HG03045 (cell line): ENCODE data around the gene CARD6.
"Not testable (repeated sequence)": the region's sequence is repeated elsewhere in the genome, so short reads cannot be mapped to it uniquely, and the experiment has no call there.

ENCODE experiments used
- ATAC-seq: cut with Tn5 transposase; IDR thresholded peaks from one replicate; pipeline ENCODE4 v1.9.1; 2021; ENCODE audit warnings: mild to moderate bottlenecking, moderate library complexity; ENCODE audit not compliant: unreplicated experiment

The CARD6 gene

DNA sequence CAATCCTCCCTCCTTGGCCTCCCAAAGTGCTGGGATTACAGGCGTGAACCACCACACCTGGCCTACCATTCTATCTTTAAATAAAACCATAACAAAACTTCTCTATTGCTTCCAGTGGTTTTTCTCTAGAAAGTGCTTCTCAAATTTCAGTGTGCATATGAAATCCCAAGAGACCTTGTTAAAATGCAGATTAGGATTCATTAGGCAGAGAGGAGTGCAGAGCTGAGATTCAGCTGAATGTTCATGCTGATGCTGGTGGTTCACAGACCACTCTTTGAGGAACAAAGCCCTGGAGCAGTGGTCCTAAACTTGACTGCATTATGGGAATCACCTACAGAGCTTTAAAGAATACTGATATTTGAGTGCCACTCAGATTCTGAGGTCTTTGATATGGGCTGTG, 28.2 kb downstream of the CARD6 start:
- ATAC-seq = no peak

- no peak for ATAC-seq
Measured at GRCh38 chr5:40871177-40871576, 30.0 kb downstream of the CARD6 start.

- ATAC-seq = not testable (repeated sequence)
Measured at GRCh38 chr5:40872253-40872652, 31.1 kb downstream of the CARD6 start.

DNA sequence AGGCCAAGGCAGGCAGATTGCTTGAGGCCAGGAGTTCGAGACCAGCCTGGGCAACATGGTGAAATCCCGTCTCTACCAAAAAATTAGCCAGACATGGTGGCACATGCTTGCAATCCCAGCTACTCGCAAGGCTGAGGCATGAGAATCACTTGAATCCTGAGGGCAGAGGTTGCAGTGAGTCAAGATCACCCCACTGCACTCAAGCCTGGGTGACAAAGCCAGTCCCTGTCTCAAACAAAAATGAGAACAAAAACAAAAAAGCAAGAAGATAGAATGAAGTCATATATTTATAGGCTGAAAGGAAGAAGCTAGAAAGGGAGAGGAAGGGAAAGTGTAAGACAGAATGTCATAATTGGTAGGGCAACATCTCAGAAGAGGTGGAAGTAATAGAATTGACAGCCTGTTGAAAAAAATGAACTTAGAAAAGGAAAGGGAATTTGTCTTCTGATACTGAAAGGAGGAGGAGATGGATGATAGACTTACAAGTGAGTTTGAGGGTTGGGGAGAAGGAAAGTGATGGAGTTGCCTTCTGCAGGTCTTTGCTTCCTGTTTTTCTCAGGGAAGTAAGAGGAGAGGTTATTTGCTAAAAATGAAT, 32.2 kb downstream of the CARD6 start:
- no peak for ATAC-seq

DNA sequence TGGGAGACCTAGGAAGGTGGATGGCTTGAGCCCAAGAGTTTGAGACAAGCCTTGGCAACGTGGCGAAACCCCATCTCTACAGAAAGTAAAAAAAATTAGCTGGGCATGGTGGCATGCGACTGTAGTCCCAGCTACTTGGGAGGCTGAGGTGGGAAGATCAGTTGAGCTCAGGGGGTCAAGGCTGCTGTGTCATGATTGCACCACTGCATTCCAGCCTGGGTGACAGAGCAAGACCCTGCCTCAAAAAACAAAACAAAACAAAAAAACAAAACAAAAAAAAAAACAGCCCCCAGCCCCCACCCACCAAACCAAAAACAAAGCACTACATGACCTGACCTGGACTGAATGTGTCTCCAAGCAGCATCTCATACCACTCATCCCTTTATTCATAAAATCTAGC, 34.8 kb downstream of the CARD6 start:
- no peak for ATAC-seq

GRCh38 chr5:40877371-40877988, 36.3 kb downstream of the CARD6 start:
- ATAC-seq = no peak

DNA sequence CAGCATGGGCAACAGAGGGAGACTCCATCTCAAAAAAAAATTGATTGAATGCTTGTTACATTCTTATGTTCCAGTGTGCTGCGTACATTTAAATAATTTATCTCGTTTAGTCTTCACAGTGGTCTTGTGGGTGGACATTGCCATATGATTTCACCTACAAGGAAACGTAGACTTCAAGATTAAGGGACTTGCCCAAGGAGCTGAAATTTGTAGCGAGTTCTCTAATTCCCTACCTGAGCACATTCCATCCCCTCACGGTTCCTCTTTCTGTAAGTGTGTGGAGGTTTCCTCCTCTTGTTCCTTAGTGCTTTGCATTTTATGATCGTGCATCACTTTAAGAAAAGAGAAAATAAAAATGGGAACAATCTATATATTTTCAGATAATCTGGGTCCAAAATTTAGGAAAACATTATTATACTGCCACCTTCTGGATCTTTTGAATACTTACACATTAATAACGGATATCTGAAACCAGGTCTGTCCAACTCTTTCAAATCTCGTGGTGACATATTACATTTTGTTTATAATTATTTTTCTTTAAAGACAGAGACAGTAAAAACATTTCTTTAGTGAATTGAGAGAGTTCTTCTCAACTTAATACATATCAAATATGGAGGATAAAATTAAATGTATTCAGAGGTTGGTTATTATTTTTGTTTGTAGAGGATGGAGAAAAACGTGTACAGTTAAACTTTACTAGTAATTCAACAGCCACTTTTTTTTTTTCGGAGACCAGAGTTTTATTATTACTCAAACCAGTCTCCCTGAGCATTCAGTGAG, 38.2 kb downstream of the CARD6 start:
- no peak for ATAC-seq

- no peak for ATAC-seq
Measured at GRCh38 chr5:40882291-40882690, 41.1 kb downstream of the CARD6 start.

- ATAC-seq = not testable (repeated sequence)
Measured at GRCh38 chr5:40883051-40883450, 41.9 kb downstream of the CARD6 start.

DNA sequence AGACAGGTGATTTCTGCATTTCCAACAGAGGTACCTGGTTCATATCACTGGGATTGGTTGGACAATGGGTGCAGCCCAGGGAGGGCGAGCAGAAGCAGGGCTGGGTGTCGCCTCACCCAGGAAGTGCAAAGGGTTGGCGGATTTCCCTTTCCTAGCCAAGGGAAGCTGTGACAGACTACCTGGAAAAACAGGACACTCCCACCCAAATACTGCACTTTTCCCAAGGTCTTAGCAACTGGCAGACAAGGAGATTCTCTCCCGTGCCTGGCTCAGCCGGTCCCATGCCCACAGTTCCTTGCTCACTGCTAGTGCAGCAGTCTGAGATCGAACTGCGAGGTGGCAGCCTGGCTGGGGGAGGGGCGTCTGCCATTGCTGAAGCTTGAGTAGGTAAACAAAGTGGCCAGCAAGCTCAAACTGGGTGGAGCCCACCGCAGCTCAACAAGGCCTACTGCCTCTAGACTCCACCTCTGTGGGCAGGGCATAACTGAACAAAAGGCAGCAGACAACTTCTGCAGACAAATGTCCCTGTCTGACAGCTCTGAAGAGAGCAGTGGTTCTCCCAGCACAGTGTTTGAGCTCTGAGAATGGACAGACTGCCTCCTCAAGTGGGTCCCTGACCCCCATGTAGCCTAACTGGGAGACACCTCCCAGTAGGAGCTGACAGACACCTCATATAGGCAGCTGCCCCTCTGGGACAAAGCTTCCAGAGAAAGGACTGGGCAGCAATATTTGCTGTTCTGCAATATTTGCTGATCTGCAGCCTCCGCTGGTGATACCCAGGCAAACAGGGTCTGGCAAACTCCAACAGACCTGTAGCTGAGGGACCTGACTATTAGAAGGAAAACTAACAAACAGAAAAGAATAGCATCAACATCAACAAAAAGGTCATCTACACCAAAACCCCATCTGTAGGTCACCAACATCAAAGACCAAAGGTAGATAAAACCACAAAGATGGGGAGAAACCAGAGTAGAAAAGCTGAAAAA, 54.6 kb downstream of the CARD6 start:
- not testable (repeated sequence) for ATAC-seq

- ATAC-seq = peak; percentile 82
Measured at GRCh38 chr5:40904205-40904993, 63.2 kb downstream of the CARD6 start.

DNA sequence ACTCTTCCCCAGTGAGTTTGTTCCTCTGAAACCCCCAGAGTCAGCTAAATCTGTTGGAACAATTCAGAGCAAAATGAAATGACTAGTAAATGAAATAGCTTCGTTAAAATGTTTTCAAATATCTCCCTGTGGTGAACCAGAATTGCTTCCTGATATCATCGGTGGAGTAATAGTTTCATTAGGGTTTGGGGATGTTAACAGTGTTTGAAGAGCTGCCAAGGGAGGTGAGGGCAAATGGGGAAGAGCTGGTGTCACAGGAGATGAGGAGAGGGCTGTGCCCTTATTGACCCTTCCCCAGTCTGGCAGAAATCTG, 63.8 kb downstream of the CARD6 start:
- no peak for ATAC-seq

- no peak for ATAC-seq
Measured at GRCh38 chr5:40906351-40906751, 65.2 kb downstream of the CARD6 start.

GRCh38 chr5:40909264-40909663, 68.1 kb downstream of the CARD6 start, which contains the start of gene C7:
Gene C7 (plus strand): TSS chr5:40909497. CDS start chr5:40909611, 114 bp downstream.
- ATAC-seq = no peak

DNA sequence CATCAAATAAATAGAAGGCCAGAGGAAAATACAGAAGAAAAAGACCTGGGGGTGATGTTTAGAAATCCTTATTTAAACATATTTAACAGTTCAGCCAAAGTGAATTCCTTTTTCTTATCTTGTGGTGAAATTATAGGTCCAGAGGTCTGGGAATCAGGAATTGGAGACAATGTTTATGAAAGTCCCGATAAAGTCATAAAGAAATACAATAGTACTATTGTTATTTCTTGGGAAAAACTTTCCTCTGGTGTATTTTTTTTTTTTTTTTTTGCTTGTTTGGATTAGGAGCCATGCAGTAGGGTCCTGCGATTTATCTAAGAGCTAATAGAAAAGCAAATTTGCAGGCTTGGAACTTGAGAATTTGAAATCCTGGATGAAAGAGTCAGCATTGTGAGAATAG, 68.6 kb downstream of the CARD6 start:
- no peak for ATAC-seq
